Lung (tissue), 12 donors: Measurements from ENCODE around the gene NEK5. TPM values are rescaled to one million over a fixed set of nuclear protein-coding genes. Genes with fewer than 3 reads are reported as not detected.

Experiments used
- ATAC-seq: fragments of 200-7000 bp; cut with Tn5 transposase; one replicate; pipeline ENCODE4 v1.9.1; 2020; ENCODE audit warnings: moderate number of reproducible peaks; ENCODE audit not compliant: insufficient read depth, low FRiP score
- DNase-seq, 3 donors: peaks; one replicate each; pipeline ENCODE4 v3.0.0-alpha.2; 2013 to 2017
- H3K27ac ChIP-seq, 2 donors: one replicate each; pipeline ENCODE4 v1.5.1; 2013; ENCODE audit warnings: mild to moderate bottlenecking in 2 of 2, moderate library complexity in 2 of 2, control low read depth in 1 of 2, inconsistent platforms in 1 of 2, low read depth in 1 of 2, low read length in 1 of 2
- H3K27me3 ChIP-seq, 3 donors: one replicate each; pipeline ENCODE4 v1.5.1; 2013; ENCODE audit warnings: low read length in 2 of 3; ENCODE audit not compliant: control insufficient read depth in 3 of 3, insufficient read depth in 3 of 3
- H3K36me3 ChIP-seq, 4 donors: one replicate each; pipeline ENCODE4 v1.5.1; 2013; ENCODE audit warnings: low read length in 4 of 4, mild to moderate bottlenecking in 1 of 4, moderate library complexity in 1 of 4; ENCODE audit not compliant: control insufficient read depth in 4 of 4, insufficient read depth in 4 of 4
- H3K4me1 ChIP-seq, 5 donors: one replicate each; pipeline ENCODE4 v1.5.1; 2013; ENCODE audit warnings: low read length in 5 of 5, mild to moderate bottlenecking in 2 of 5, moderate library complexity in 1 of 5; ENCODE audit not compliant: control insufficient read depth in 5 of 5, insufficient read depth in 5 of 5
- H3K4me3 ChIP-seq: one replicate; pipeline ENCODE4 v1.5.1; 2013; ENCODE audit warnings: mild to moderate bottlenecking, control low read depth, moderate library complexity
- H3K9ac ChIP-seq, 2 donors: one replicate each; pipeline ENCODE4 v1.5.1; 2013; ENCODE audit warnings: low read length in 2 of 2, control low read depth in 1 of 2; ENCODE audit not compliant: insufficient read depth in 1 of 2
- H3K9me3 ChIP-seq, 4 donors: one replicate each; pipeline ENCODE4 v1.5.1; 2013; ENCODE audit warnings: low read length in 3 of 4, mild to moderate bottlenecking in 1 of 4, moderate library complexity in 1 of 4; ENCODE audit not compliant: control insufficient read depth in 4 of 4, insufficient read depth in 3 of 4
- CTCF ChIP-seq: IDR thresholded peaks from 2 replicates; pipeline ENCODE4 v1.5.1; 2012; ENCODE audit warnings: mild to moderate bottlenecking; ENCODE audit errors: control extremely low read depth, extremely low read depth
- WGBS, 2 donors: extraction: QIAGEN DNeasy Blood & Tissue Kit; methylation state at CpG; one replicate each; pipeline ENCODE4 v1.1.7; 2013; 5-methylcytosine and 5-hydroxymethylcytosine counted together
- polyA plus RNA-seq, 2 donors: library from polyadenylated mRNA; stranded (reverse); fragments of 200-250 nt; gene quantifications; one replicate each; pipeline ENCODE4 v1.2.1, GENCODE V29; 2013
- total RNA-seq, 2 donors: library from RNA; depleted of rRNA in 1 of 2; stranded (reverse); fragments of >200 nt in 1 of 2; gene quantifications; one replicate each; pipeline ENCODE4 v1.2.1, GENCODE V29; 2014 to 2021
- donor health status: control.
- donor health status: control.
- donor health status: Bipolar disorder and iron deficiency.
- donor health status: healthy.
- donor health status: DM: yes; HTN: yes; CAD: no.

Gene NEK5
- total and polyA plus RNA-seq, 4 donors = 2.1 to 13.3 (median 6.1) TPM

- Histone ChIP-seq H3K9ac (no peak overlapping the region), H3K27ac (no peak overlapping the region), H3K27me3 (no peaks in the 10 kb centered on the region), H3K9me3 (no peaks in the 10 kb centered on the region), H3K4me3 (no peak overlapping the region), H3K4me1 (peaks cover 0 to 19% (median 4%) of the 10 kb centered on the region in 5 donors), H3K36me3 (peaks cover 2 to 15% (median 7%) of the 10 kb centered on the region in 4 donors)
- DNase-seq = no peak
- no peak for ATAC-seq
- WGBS, 2 donors = 53 to 67% methylated on average over 6 of the region's 6 CpGs
- no peak for TF ChIP-seq CTCF
These were observed 1.5 kb downstream of the NEK5 start for GRCh38 chr13:52127378-52127777.

- Histone ChIP-seq H3K36me3 (no peaks in the 10 kb centered on the region), H3K27ac (no peak overlapping the region), H3K4me1 (peaks cover 0 to 19% (median 4%) of the 10 kb centered on the region in 5 donors), H3K9me3 (no peaks in the 10 kb centered on the region), H3K27me3 (no peaks in the 10 kb centered on the region), H3K9ac (no peak overlapping the region), H3K4me3 (no peak overlapping the region)
- ATAC-seq = no peak
- no peak for DNase-seq
- TF ChIP-seq CTCF = no peak
- 93 to 95% methylated on average over 3 of the region's 3 CpGs for WGBS, 2 donors
These were observed 3.3 kb downstream of the NEK5 start for GRCh38 chr13:52125547-52125946.

GRCh38 chr13:52118595-52118994 lies 10.3 kb downstream of the NEK5 start:
- Histone ChIP-seq H3K27ac (no peak overlapping the region), H3K4me3 (no peak overlapping the region), H3K4me1 (no peaks in the 10 kb centered on the region), H3K9ac (no peak overlapping the region), H3K36me3 (no peaks in the 10 kb centered on the region), H3K9me3 (no peaks in the 10 kb centered on the region), H3K27me3 (no peaks in the 10 kb centered on the region)
- no peak for TF ChIP-seq CTCF
- ATAC-seq = no peak
- WGBS, 2 donors = 51 to 61% methylated on average over 3 of the region's 3 CpGs
- no peak for DNase-seq

GRCh38 chr13:52118095-52118494 lies 10.8 kb downstream of the NEK5 start:
- Histone ChIP-seq H3K27me3 (no peaks in the 10 kb centered on the region), H3K4me3 (no peak overlapping the region), H3K27ac (no peak overlapping the region), H3K9me3 (no peaks in the 10 kb centered on the region), H3K36me3 (no peaks in the 10 kb centered on the region), H3K9ac (no peak overlapping the region), H3K4me1 (peaks cover 0 to under 1% (median 0%) of the 10 kb centered on the region in 5 donors)
- TF ChIP-seq CTCF = no peak
- 84 to 87% methylated on average over 2 of the region's 2 CpGs for WGBS, 2 donors
- DNase-seq (no peak), ATAC-seq (no peak)
